ENCODE results near the gene TXNRD2. TPM values are rescaled to one million over a fixed set of nuclear protein-coding genes. Genes with fewer than 3 reads are reported as not detected.

The TXNRD2 gene
- total RNA-seq, 1 experiment from 2014 or later = 39.9 TPM

DNA sequence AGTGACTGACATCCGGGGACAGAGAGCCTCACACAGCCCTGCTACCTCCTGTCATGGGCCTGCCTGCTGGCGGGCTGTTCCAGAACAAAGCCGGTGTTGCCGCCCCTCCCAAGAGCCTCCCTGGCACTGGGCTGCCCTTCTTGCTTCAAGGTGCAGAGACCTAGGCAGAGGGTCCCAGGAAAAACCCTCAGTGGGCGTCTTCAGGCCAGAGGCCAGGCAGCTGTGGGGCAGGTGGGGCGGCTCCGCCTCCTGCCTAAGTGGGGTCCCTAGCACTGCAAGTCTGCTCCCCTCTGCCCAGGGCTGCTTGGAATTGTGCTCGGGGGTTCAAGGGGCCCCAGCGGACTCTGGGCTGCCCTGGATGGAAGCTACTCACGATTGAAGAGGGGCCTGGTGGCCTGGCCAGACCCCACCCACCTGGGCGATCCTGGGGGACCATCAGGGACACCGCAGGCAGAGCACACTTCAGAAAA is 66.5 kb downstream of the TXNRD2 start:
- TF ChIP-seq, protein P1, sequence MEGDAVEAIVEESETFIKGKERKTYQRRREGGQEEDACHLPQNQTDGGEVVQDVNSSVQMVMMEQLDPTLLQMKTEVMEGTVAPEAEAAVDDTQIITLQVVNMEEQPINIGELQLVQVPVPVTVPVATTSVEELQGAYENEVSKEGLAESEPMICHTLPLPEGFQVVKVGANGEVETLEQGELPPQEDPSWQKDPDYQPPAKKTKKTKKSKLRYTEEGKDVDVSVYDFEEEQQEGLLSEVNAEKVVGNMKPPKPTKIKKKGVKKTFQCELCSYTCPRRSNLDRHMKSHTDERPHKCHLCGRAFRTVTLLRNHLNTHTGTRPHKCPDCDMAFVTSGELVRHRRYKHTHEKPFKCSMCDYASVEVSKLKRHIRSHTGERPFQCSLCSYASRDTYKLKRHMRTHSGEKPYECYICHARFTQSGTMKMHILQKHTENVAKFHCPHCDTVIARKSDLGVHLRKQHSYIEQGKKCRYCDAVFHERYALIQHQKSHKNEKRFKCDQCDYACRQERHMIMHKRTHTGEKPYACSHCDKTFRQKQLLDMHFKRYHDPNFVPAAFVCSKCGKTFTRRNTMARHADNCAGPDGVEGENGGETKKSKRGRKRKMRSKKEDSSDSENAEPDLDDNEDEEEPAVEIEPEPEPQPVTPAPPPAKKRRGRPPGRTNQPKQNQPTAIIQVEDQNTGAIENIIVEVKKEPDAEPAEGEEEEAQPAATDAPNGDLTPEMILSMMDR (IDR thresholded peaks at IDR 0.05; ENCODE audit: unreplicated experiment) = no peak
- intact Hi-C loops (cut with micrococcal nuclease) = no loop called here
- Mint-ChIP-seq H3K27ac (ENCODE audit: low read depth, unreplicated experiment) (no peak overlapping the region), H3K36me3 (ENCODE audit: insufficient read depth, unreplicated experiment) (peaks cover 7% of the 10 kb centered on the region), H3K9me3 (ENCODE audit: unreplicated experiment) (no peaks in the 10 kb centered on the region), H3K4me1 (ENCODE audit: insufficient read depth, unreplicated experiment) (peaks cover 25% of the 10 kb centered on the region), H3K27me3 (ENCODE audit: insufficient read depth, unreplicated experiment) (no peaks in the 10 kb centered on the region), H3K4me3 (ENCODE audit: unreplicated experiment) (no peak overlapping the region)
- CTCF ChIA-PET = interaction anchor here (0.8 to 1.8 kb wide), 2 partner anchors 42 to 144 kb away, joined by 3 to 4 read pairs; no protein-coding TSS in a partner anchor
- POLR2A ChIA-PET = interaction anchor here (1.0 to 2.0 kb wide), 5 partner anchors 9 to 68 kb away, joined by 4 to 9 read pairs (median 5); partner anchors contain the start of genes GNB1L and RTL10
- DNase-seq (ENCODE audit: unreplicated experiment) = no peak
- BruUV-seq (replicated peaks) = no TSS peak

DNA sequence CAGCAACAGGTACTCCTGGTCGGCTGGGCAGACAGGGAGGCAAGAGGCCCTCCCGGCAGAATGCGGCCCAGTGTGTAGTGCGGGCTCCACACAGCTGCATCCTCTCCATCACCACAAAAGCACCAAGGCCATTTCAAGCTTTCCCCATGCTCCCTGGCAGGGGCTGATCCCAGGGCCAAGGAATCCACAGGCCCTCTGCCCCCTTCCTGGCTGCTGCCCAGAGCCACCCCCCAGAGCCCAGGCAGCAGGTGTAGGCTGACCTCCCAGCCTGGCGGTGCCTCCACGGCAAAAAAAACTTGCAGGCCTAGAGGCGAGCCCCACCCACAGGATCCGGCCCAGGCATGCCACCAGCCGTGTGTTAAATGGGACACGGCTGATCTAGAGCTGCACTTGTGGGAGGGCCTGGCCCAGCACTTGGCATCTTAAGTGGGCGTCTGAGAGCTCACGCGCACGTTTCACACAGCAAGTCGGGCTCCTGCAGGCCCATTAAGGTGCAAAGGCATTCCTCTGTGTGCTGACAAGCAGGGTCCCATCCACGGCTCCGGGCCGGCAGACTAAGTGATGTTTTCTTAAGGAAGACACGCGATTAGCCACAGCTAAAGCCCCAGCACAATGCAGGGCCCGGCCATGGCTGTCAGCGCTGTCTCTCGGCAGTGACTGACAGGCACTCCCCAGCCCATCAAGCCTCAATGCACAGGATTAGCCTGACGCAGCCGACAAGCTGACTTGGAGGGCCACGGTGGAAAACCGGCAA is 67.1 kb downstream of the TXNRD2 start:
- TF ChIP-seq, protein P1 (IDR thresholded peaks at IDR 0.05; ENCODE audit: unreplicated experiment) = no peak
- H3K4me1 Mint-ChIP-seq (ENCODE audit: insufficient read depth, unreplicated experiment) = peaks cover 22% of the 10 kb centered on the region
- no peak overlapping the region for H3K4me3 Mint-ChIP-seq (ENCODE audit: unreplicated experiment)
- no peaks in the 10 kb centered on the region for H3K9me3 Mint-ChIP-seq (ENCODE audit: unreplicated experiment)
- DNase-seq (ENCODE audit: unreplicated experiment) = no peak
- peaks cover 7% of the 10 kb centered on the region for H3K36me3 Mint-ChIP-seq (ENCODE audit: insufficient read depth, unreplicated experiment)
- intact Hi-C loops (cut with micrococcal nuclease) = no loop called here
- no peaks in the 10 kb centered on the region for H3K27me3 Mint-ChIP-seq (ENCODE audit: insufficient read depth, unreplicated experiment)
- H3K27ac Mint-ChIP-seq (ENCODE audit: low read depth, unreplicated experiment) = no peak overlapping the region
- no TSS peak for BruUV-seq (replicated peaks)
- POLR2A ChIA-PET = interaction anchor here (0.7 to 2.0 kb wide), 6 partner anchors 9 to 118 kb away, joined by 3 to 9 read pairs (median 4); partner anchors contain the start of genes GNB1L and RTL10
- CTCF ChIA-PET = interaction anchor here (0.5 to 1.8 kb wide), 2 partner anchors 144 to 207 kb away, joined by 3 to 4 read pairs; no protein-coding TSS in a partner anchor

DNA sequence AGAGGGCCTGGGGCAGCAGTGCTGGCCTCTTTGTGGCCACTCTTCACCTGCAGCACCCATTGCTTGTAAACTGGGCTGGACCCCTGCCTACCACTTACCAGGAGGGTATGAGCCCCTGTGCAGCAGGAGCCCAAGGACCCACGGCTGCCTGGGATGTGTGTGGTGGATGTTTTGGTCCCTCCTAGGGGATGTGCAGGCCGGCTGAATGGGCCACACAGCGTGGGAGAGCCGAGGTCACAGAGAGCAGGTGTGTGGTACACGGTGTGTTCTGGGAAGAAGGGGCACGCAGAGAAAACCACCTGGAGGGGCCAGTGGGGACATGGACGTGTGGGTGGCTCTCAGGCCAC is 67.7 kb downstream of the TXNRD2 start:
- ChIA-PET POLR2A (interaction anchor here (0.7 to 2.0 kb wide), 5 partner anchors 8 to 117 kb away, joined by 3 to 9 read pairs (median 4); partner anchors contain the start of genes GNB1L and RTL10), CTCF (no interaction called here)
- TF ChIP-seq, protein P1 (IDR thresholded peaks at IDR 0.05; ENCODE audit: unreplicated experiment) = no peak
- BruUV-seq (replicated peaks) = no TSS peak
- no peak overlapping the region for H3K4me3 Mint-ChIP-seq (ENCODE audit: unreplicated experiment)
- H3K36me3 Mint-ChIP-seq (ENCODE audit: insufficient read depth, unreplicated experiment) = peaks cover 7% of the 10 kb centered on the region
- no peak overlapping the region for H3K27ac Mint-ChIP-seq (ENCODE audit: low read depth, unreplicated experiment)
- no peaks in the 10 kb centered on the region for H3K27me3 Mint-ChIP-seq (ENCODE audit: insufficient read depth, unreplicated experiment)
- H3K9me3 Mint-ChIP-seq (ENCODE audit: unreplicated experiment) = no peaks in the 10 kb centered on the region
- no peak for DNase-seq (ENCODE audit: unreplicated experiment)
- H3K4me1 Mint-ChIP-seq (ENCODE audit: insufficient read depth, unreplicated experiment) = peaks cover 18% of the 10 kb centered on the region
- intact Hi-C loops (cut with micrococcal nuclease) = no loop called here

DNA sequence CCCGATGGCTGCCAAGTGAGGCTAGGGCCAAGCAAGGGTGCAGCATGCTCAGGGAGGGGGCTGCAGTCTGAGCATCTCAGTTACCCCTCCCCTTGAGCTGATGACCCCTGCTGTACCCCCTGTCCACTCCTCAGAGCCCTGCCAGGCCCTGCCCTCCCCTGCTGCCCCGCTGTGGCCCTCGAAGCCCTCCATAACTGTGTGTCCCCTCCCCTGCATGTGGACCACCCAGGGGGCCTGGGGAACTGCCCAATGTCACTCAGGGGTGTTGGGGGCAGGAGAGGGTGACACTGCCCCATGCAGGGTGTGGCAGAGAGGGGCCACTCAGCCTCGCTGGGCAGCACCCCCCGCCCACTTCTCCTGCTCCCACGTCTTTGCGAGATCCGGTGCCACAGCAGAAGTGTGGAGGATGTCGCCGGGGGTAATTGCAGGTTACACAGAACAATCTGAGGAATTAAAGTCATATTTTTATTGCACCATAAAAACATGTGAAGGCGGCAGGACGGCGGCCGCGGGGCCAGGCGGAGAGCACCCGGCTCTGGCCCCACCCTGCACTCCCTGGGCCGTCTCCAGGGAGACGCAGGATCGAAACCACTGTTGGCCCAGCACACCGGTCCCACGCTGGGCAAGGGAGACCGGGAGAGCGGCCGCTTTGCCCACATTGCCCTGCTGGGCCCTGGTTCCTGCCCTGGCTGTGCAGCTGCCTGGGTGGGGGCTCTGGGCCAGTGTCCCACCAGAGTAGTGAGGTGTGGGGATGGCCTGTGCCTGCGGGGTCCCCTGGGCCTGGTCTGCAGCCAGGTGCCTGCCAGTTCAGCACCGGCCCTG is 68.3 kb downstream of the TXNRD2 start:
- no TSS peak for BruUV-seq (replicated peaks)
- Mint-ChIP-seq H3K4me3 (ENCODE audit: unreplicated experiment) (no peak overlapping the region), H3K9me3 (ENCODE audit: unreplicated experiment) (no peaks in the 10 kb centered on the region), H3K4me1 (ENCODE audit: insufficient read depth, unreplicated experiment) (peaks cover 18% of the 10 kb centered on the region), H3K36me3 (ENCODE audit: insufficient read depth, unreplicated experiment) (peaks cover 7% of the 10 kb centered on the region), H3K27me3 (ENCODE audit: insufficient read depth, unreplicated experiment) (no peaks in the 10 kb centered on the region), H3K27ac (ENCODE audit: low read depth, unreplicated experiment) (no peak overlapping the region)
- intact Hi-C loops (cut with micrococcal nuclease) = no loop called here
- DNase-seq (ENCODE audit: unreplicated experiment) = no peak
- TF ChIP-seq, protein P1 (IDR thresholded peaks at IDR 0.05; ENCODE audit: unreplicated experiment) = no peak
- POLR2A ChIA-PET = interaction anchor here (0.7 to 2.0 kb wide), 2 partner anchors 19 to 117 kb away, joined by 3 to 9 read pairs; partner anchors contain the start of genes GNB1L and RTL10
- CTCF ChIA-PET = interaction anchor here (1.0 kb wide), 1 partner anchor 143 kb away, joined by 6 read pairs; no protein-coding TSS in a partner anchor
